GM21381 (cell line): ENCODE measurements around the gene PAQR4.

Experiments
- ATAC-seq: cut with Tn5 transposase; IDR thresholded peaks from one replicate; pipeline ENCODE4 v1.9.1; 2021; ENCODE audit warnings: mild to moderate bottlenecking, moderate library complexity; ENCODE audit not compliant: unreplicated experiment

PAQR4 gene

GRCh38 chr16:3020604-3021448 is 51.7 kb downstream of the PAQR4 start:
- no peak for ATAC-seq

- ATAC-seq = no peak
Measured at GRCh38 chr16:3021449-3022207, 52.5 kb downstream of the PAQR4 start.

GRCh38 chr16:3022208-3022683 is 53.1 kb downstream of the PAQR4 start:
- no peak for ATAC-seq

- ATAC-seq = no peak
Measured at GRCh38 chr16:3022684-3023414, 53.7 kb downstream of the PAQR4 start.
